Gastroesophageal sphincter (tissue), 4 donors: Measurements from ENCODE around the gene BLOC1S3. TPM values are rescaled to one million over a fixed set of nuclear protein-coding genes. Genes with fewer than 3 reads are reported as not detected.

Experiments
- ATAC-seq: fragments of 150-250 bp; one replicate; pipeline ENCODE4 v1.9.1; 2016; ENCODE audit warnings: mild to moderate bottlenecking, moderate library complexity
- H3K27ac ChIP-seq, 4 donors: fragments of 200-600 bp; sonication (generic) in 3 of 4; 1 replicate in 3 of 4; 2 replicates in 1 of 4; pipeline ENCODE4 v1.5.1; 2016 to 2019
- H3K27me3 ChIP-seq: fragments of 200-600 bp; sonication (generic); one replicate; pipeline ENCODE4 v1.5.1; 2019
- H3K36me3 ChIP-seq, 2 donors: fragments of 200-600 bp; sonication (generic); one replicate each; pipeline ENCODE4 v1.5.1; 2019; ENCODE audit warnings: control low read depth in 1 of 2
- H3K4me1 ChIP-seq, 3 donors: fragments of 200-600 bp; sonication (generic); 1 replicate in 2 of 3; 2 replicates in 1 of 3; pipeline ENCODE4 v1.5.1; 2016 to 2019; ENCODE audit warnings: control low read depth in 2 of 3
- H3K4me3 ChIP-seq, 2 donors: fragments of 200-600 bp; sonication (generic); one replicate each; pipeline ENCODE4 v1.5.1; 2019; ENCODE audit warnings: mild to moderate bottlenecking in 1 of 2, moderate library complexity in 1 of 2
- H3K9me3 ChIP-seq, 3 donors: fragments of 200-600 bp; sonication (generic); one replicate each; pipeline ENCODE4 v1.5.1; 2017 to 2019; ENCODE audit warnings: control low read depth in 2 of 3
- CTCF ChIP-seq, 4 experiments: fragments of 200-600 bp in 2 of 4; fragments of 450-650 bp in 2 of 4; sonication (generic) in 1 of 4; IDR thresholded peaks; one replicate each; pipeline ENCODE4 v1.5.1; 2017 to 2019; ENCODE audit warnings: antibody characterized with exemption in 4 of 4, mild to moderate bottlenecking in 2 of 4, moderate library complexity in 2 of 4
- EP300 ChIP-seq: sonication (generic); formaldehyde crosslinking; IDR thresholded peaks from one replicate; pipeline ENCODE4 v1.6.1; 2017; ENCODE audit warnings: antibody characterized with exemption, mild to moderate bottlenecking
- POLR2A ChIP-seq, 2 donors: fragments of 450-650 bp; IDR thresholded peaks; one replicate each; pipeline ENCODE4 v1.6.1; 2017; ENCODE audit warnings: antibody characterized with exemption in 2 of 2, mild to moderate bottlenecking in 2 of 2, moderate library complexity in 1 of 2
- POLR2AphosphoS5 ChIP-seq: sonication (generic); formaldehyde crosslinking; IDR thresholded peaks from one replicate; pipeline ENCODE4 v1.6.1; 2017; ENCODE audit warnings: antibody characterized with exemption
- WGBS, 2 donors: methylation state at CpG; one replicate each; pipeline ENCODE4 v1.1.5; 2018; ENCODE audit warnings: low coverage in 1 of 2; 5-methylcytosine and 5-hydroxymethylcytosine counted together
- total RNA-seq, 4 donors: library from RNA; depleted of rRNA; stranded (reverse); fragments of >200 nt; gene quantifications; one replicate each; pipeline ENCODE4 v1.1.0, GENCODE V29; 2016

BLOC1S3 gene
- total RNA-seq, 4 donors from 2014 or later = 5.0 to 17.0 (median 7.8) TPM

GRCh38 chr19:45142016-45142725 lies 36.4 kb upstream of the BLOC1S3 start:
- H3K27me3 ChIP-seq = no peaks in the 10 kb centered on the region
- peaks cover 0 to 13% (median 3%) of the 10 kb centered on the region in 3 donors for H3K4me1 ChIP-seq
- H3K36me3 ChIP-seq = peaks cover 0 to 79% of the 10 kb centered on the region in 2 donors
- no peak overlapping the region for H3K27ac ChIP-seq
- no peak overlapping the region for H3K4me3 ChIP-seq
- no peaks in the 10 kb centered on the region for H3K9me3 ChIP-seq
- 63% methylated on average over 1 of the region's 33 CpGs; no CpG with 5 or more reads in 1 of the 2 donors for WGBS, 2 donors
- TF ChIP-seq CTCF (IDR thresholded peaks at IDR 0.05) (no peak), EP300 (no peak), POLR2A (IDR thresholded peaks at IDR 0.05) (no peak), POLR2AphosphoS5 (no peak)
- ATAC-seq = no peak

GRCh38 chr19:45142726-45143110 lies 35.9 kb upstream of the BLOC1S3 start:
- 64% methylated on average over 8 of the region's 9 CpGs; no CpG with 5 or more reads in 1 of the 2 donors for WGBS, 2 donors
- H3K36me3 ChIP-seq = peaks cover 0 to 85% of the 10 kb centered on the region in 2 donors

DNA sequence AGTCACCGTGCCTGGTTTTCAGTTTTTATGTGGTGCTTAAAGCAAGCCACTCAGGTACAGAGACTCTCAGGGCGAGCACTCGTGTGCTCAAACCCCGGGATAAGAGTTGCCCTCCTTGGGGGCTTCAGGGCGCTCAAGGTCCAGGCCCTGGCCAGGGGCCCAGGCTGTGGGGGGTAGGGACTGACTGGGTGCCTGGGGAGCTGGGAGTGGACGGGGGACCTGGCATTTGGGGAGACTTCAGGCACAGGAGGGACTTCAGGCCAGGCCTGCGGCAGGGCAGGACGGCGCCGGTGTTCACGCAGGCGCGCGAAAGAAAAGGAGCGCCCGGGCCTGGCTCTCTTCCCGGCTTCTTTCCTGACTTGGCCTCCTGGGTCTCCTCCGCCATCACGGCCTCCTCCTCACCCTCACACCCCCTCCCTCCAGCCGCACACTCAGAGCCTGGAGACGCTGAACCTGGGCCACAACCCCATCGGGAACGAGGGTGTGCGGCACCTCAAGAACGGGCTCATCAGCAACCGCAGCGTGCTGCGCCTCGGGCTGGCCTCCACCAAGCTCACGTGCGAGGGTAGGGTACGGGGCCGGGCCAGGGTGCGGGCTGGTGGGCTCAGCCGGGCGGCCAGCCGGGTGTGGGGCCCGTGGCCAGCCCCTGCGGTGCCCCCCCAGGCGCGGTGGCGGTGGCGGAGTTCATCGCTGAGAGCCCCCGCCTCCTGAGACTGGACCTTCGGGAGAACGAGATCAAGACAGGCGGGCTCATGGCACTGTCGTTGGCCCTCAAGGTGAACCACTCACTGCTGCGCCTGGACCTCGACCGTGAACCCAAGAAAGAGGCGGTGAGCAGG lies 33.9 kb upstream of the BLOC1S3 start:
- Histone ChIP-seq H3K27me3 (no peaks in the 10 kb centered on the region), H3K27ac (no peak overlapping the region), H3K36me3 (peaks cover 0 to 88% of the 10 kb centered on the region in 2 donors), H3K4me3 (no peak overlapping the region), H3K4me1 (no peaks in the 10 kb centered on the region), H3K9me3 (no peaks in the 10 kb centered on the region)
- 93 to 100% methylated on average over 3 to 11 of the region's 53 CpGs for WGBS, 2 donors
- ATAC-seq = no peak
- TF ChIP-seq POLR2AphosphoS5 (no peak), EP300 (no peak), POLR2A (IDR thresholded peaks at IDR 0.05) (no peak), CTCF (IDR thresholded peaks at IDR 0.05) (no peak)

More at GRCh38 chr19:45142726-45143110, 35.9 kb upstream of the BLOC1S3 start:
- TF ChIP-seq CTCF (IDR thresholded peaks at IDR 0.05) (no peak), POLR2A (IDR thresholded peaks at IDR 0.05) (no peak), POLR2AphosphoS5 (no peak), EP300 (no peak)
- Histone ChIP-seq H3K27me3 (no peaks in the 10 kb centered on the region), H3K9me3 (no peaks in the 10 kb centered on the region), H3K4me1 (peaks cover 0 to 8% (median 0%) of the 10 kb centered on the region in 3 donors), H3K27ac (no peak overlapping the region), H3K4me3 (no peak overlapping the region)
- ATAC-seq = no peak

DNA sequence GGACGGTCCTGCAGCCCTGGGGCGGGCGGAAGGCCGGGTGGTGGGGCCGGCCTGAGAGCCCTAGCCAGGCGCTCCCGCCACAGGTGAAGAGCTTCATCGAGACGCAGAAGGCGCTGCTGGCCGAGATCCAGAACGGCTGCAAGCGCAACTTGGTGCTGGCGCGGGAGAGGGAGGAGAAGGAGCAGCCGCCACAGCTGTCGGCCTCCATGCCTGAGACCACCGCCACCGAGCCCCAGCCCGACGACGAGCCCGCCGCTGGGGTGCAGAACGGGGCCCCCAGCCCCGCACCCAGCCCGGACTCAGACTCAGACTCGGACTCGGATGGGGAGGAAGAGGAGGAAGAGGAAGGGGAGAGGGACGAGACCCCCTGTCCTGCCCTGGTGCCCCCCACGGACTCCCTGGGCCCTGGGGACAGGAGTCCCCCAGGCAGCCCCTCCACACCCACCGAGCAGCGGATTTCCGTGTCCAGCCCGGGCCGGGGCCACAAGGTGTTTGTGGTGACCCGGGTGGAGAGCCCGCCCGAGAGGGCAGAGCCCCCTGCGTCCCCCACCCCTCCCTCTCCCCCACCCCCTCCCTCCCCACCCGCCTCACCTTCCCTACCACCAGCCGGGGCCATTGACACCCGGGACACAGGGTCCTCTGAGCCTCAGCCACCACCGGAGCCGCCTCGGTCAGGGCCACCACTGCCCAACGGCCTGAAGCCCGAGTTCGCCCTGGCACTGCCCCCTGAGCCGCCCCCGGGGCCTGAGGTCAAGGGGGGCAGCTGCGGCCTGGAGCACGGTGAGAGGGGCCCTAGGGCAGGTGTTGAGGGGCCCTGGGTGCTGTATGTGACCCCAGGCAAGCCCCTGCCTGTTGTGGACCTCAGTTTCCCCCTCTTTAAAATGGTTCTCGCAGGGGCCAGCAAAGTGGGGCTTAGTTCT lies 33.1 kb upstream of the BLOC1S3 start:
- no CpG with 5 or more reads among the region's 54 CpGs for WGBS, 2 donors
- Histone ChIP-seq H3K36me3 (peaks cover 0 to 80% of the 10 kb centered on the region in 2 donors), H3K4me3 (no peak overlapping the region), H3K27ac (no peak overlapping the region), H3K4me1 (no peaks in the 10 kb centered on the region), H3K9me3 (no peaks in the 10 kb centered on the region), H3K27me3 (peaks cover 7% of the 10 kb centered on the region)
- ATAC-seq = no peak
- TF ChIP-seq EP300 (no peak), CTCF (IDR thresholded peaks at IDR 0.05) (no peak)
